Thymus (tissue), 11 donors: ENCODE data around the gene DGKD. TPM values are rescaled to one million over a fixed set of nuclear protein-coding genes. Genes with fewer than 3 reads are reported as not detected.
"Not testable (repeated sequence)": the region's sequence is repeated elsewhere in the genome, so short reads cannot be mapped to it uniquely, and the experiment has no call there.

Experiments
- DNase-seq, 9 donors: peaks; one replicate each; pipeline ENCODE4 v3.0.0-alpha.2; 2013; ENCODE audit warnings: low spot score in 9 of 9, low read depth in 6 of 9, missing footprints in 1 of 9
- H3K27ac ChIP-seq, 2 donors: one replicate each; pipeline ENCODE4 v1.5.1; 2013; ENCODE audit warnings: control low read depth in 1 of 2, low read depth in 1 of 2, low read length in 1 of 2, mild to moderate bottlenecking in 1 of 2, moderate library complexity in 1 of 2
- H3K27me3 ChIP-seq, 2 donors: one replicate each; pipeline ENCODE4 v1.5.1; 2013; ENCODE audit warnings: low read length in 1 of 2; ENCODE audit not compliant: control insufficient read depth in 2 of 2, insufficient read depth in 1 of 2
- H3K36me3 ChIP-seq, 2 donors: one replicate each; pipeline ENCODE4 v1.5.1; 2013; ENCODE audit warnings: low read length in 1 of 2, mild to moderate bottlenecking in 1 of 2, moderate library complexity in 1 of 2; ENCODE audit not compliant: control insufficient read depth in 2 of 2, insufficient read depth in 2 of 2
- H3K4me1 ChIP-seq, 2 donors: one replicate each; pipeline ENCODE4 v1.5.1; 2013; ENCODE audit warnings: low read length in 2 of 2; ENCODE audit not compliant: control insufficient read depth in 2 of 2, insufficient read depth in 2 of 2
- H3K4me3 ChIP-seq, 2 donors: one replicate each; pipeline ENCODE4 v1.5.1; 2013; ENCODE audit warnings: low read length in 2 of 2, control low read depth in 1 of 2, mild to moderate bottlenecking in 1 of 2
- H3K9me3 ChIP-seq, 2 donors: one replicate each; pipeline ENCODE4 v1.5.1; 2013; ENCODE audit warnings: low read length in 1 of 2, mild to moderate bottlenecking in 1 of 2; ENCODE audit not compliant: control insufficient read depth in 2 of 2, insufficient read depth in 1 of 2
- WGBS: extraction: QIAGEN DNeasy Blood & Tissue Kit; methylation state at CpG from one replicate; pipeline ENCODE4 v1.1.7; 2013; 5-methylcytosine and 5-hydroxymethylcytosine counted together
- polyA plus RNA-seq: library from polyadenylated mRNA; stranded (reverse); fragments of 200-250 nt; gene quantifications from one replicate; pipeline ENCODE4 v1.2.3, GENCODE V29; 2013
- total RNA-seq: library from RNA; stranded (reverse); fragments of 120-200 nt; gene quantifications from one replicate; pipeline ENCODE4 v1.2.4, GENCODE V29; 2013
- donor health status: healthy.

DGKD gene
- total and polyA plus RNA-seq, 2 donors = 8.0 to 23.5 TPM

DNA sequence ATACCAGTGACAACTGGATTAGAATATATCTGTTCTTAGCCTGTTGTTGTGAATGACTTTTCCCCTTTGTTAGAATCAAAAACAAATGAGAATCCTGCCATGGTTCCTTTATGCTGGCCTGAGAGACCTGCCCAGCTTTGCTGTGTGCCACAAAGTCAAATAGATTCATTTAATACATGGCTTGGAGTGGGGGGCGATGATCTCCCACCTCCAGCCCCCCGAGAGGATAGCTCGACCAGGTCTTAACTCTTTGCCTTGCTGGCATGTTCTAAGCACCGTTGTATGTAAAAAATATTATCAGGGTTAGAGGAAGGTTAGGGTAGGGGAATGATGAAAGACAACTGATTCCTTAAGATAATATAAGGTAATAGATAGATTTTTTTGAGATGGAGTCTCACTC lies 22.2 kb upstream of the DGKD start:
- peaks cover 4 to 21% of the 10 kb centered on the region in 2 donors for H3K4me1 ChIP-seq

GRCh38 chr2:233334915-233335314 lies 19.4 kb upstream of the DGKD start:
- Histone ChIP-seq H3K27ac (no peak overlapping the region), H3K27me3 (no peaks in the 10 kb centered on the region), H3K4me1 (peaks cover 4 to 21% of the 10 kb centered on the region in 2 donors), H3K36me3 (no peaks in the 10 kb centered on the region), H3K9me3 (peaks cover 1 to 5% of the 10 kb centered on the region in 2 donors), H3K4me3 (no peak overlapping the region)
- DNase-seq = no peak
- WGBS = 97% methylated on average over 11 of the region's 11 CpGs

More for the DNA sequence above, 22.2 kb upstream of the DGKD start:
- 95% methylated on average over 4 of the region's 4 CpGs for WGBS
- Histone ChIP-seq H3K36me3 (no peaks in the 10 kb centered on the region), H3K27me3 (no peaks in the 10 kb centered on the region), H3K4me3 (no peak overlapping the region), H3K9me3 (peaks cover 0 to 5% of the 10 kb centered on the region in 2 donors), H3K27ac (peak overlapping the region; percentile 89 to 98)
- DNase-seq = no peak

- WGBS = 97% methylated on average over 13 of the region's 13 CpGs
- not testable (repeated sequence) for H3K9me3 ChIP-seq, H3K27me3 ChIP-seq, DNase-seq, H3K27ac ChIP-seq, H3K36me3 ChIP-seq, H3K4me3 ChIP-seq
- H3K4me1 ChIP-seq = peaks cover 4 to 20% of the 10 kb centered on the region in 2 donors
Observed at GRCh38 chr2:233336091-233336490, 18.2 kb upstream of the DGKD start.

- 97% methylated on average over 5 of the region's 5 CpGs for WGBS
- Histone ChIP-seq H3K27ac (no peak overlapping the region), H3K27me3 (no peaks in the 10 kb centered on the region), H3K4me1 (peaks cover 0 to 15% of the 10 kb centered on the region in 2 donors), H3K36me3 (no peaks in the 10 kb centered on the region), H3K4me3 (no peak overlapping the region), H3K9me3 (peaks cover 0 to 1% of the 10 kb centered on the region in 2 donors)
- DNase-seq = no peak
Observed at GRCh38 chr2:233336541-233336940, 17.8 kb upstream of the DGKD start.

DNA sequence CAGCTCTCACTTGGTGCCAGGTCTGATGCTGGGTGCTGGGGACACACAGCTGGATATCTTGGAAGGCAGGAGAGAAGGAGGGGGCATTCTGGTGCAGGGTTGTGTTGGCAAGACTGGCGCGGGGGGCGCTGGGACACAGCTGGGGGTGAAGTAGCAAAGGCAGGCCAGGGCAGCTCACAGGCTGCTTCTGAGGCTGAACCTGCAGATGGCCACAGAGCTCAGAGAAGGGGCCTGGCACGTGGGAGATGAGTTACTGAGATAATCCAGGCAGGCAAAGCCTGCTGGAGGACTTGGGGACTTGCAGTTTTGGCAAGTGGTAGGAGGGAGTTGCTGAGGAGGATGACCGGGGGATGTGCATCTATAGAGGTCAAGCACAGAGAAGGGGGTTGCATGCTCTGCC lies 16.2 kb upstream of the DGKD start:
- WGBS = 92% methylated on average over 5 of the region's 5 CpGs
- H3K27ac ChIP-seq = no peak overlapping the region
- H3K27me3 ChIP-seq = no peaks in the 10 kb centered on the region
- DNase-seq = no peak
- H3K9me3 ChIP-seq = peaks cover 0 to 1% of the 10 kb centered on the region in 2 donors
- H3K4me3 ChIP-seq = no peak overlapping the region
- H3K4me1 ChIP-seq = peaks cover 0 to 6% of the 10 kb centered on the region in 2 donors
- H3K36me3 ChIP-seq = no peaks in the 10 kb centered on the region

- H3K9me3 ChIP-seq = peaks cover 0 to 1% of the 10 kb centered on the region in 2 donors
- H3K27ac ChIP-seq = no peak overlapping the region
- no peaks in the 10 kb centered on the region for H3K36me3 ChIP-seq
- H3K27me3 ChIP-seq = no peaks in the 10 kb centered on the region
- DNase-seq = no peak
- H3K4me1 ChIP-seq = no peaks in the 10 kb centered on the region
- 96% methylated on average over 3 of the region's 3 CpGs for WGBS
- H3K4me3 ChIP-seq = no peak overlapping the region
Observed at GRCh38 chr2:233338812-233339368, 15.4 kb upstream of the DGKD start.

- no peaks in the 10 kb centered on the region for H3K4me1 ChIP-seq
- H3K27ac ChIP-seq = no peak overlapping the region
- WGBS = 60% methylated on average over 3 of the region's 3 CpGs
- H3K36me3 ChIP-seq = no peaks in the 10 kb centered on the region
- no peak for DNase-seq
- no peak overlapping the region for H3K4me3 ChIP-seq
- H3K9me3 ChIP-seq = peaks cover 0 to 1% of the 10 kb centered on the region in 2 donors
- no peaks in the 10 kb centered on the region for H3K27me3 ChIP-seq
Observed at GRCh38 chr2:233339427-233339826, 14.9 kb upstream of the DGKD start.

GRCh38 chr2:233341296-233341695 lies 13.0 kb upstream of the DGKD start:
- 97% methylated on average over 3 of the region's 3 CpGs for WGBS

DNA sequence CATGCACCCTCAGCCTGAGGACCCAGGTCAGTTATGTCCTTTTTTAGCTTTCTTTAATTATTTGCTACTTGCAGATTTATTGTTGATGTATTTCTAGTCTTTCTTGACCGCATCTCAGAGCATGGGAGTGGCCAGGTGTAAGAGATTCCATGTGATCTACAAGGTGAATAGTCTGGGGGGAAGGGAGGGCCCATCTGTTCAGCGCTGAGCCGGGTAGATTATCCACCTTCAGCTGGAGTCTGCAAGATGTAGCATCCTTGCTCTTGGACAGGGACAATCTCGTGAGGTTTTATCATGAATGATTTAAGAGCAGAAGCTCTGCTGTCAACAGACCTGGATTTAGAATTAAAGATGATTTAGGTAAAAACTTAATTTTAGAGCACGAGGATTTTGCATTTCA lies 12.0 kb upstream of the DGKD start:
- WGBS = 92% methylated on average over 5 of the region's 5 CpGs
- no peaks in the 10 kb centered on the region for H3K27me3 ChIP-seq
- H3K4me3 ChIP-seq = no peak overlapping the region
- peaks cover 0 to 1% of the 10 kb centered on the region in 2 donors for H3K9me3 ChIP-seq
- no peaks in the 10 kb centered on the region for H3K4me1 ChIP-seq
- DNase-seq = no peak
- no peaks in the 10 kb centered on the region for H3K36me3 ChIP-seq
- H3K27ac ChIP-seq = no peak overlapping the region

More at GRCh38 chr2:233341296-233341695, 13.0 kb upstream of the DGKD start:
- DNase-seq = no peak
- no peaks in the 10 kb centered on the region for H3K4me1 ChIP-seq
- H3K4me3 ChIP-seq = no peak overlapping the region
- H3K27me3 ChIP-seq = no peaks in the 10 kb centered on the region
- no peaks in the 10 kb centered on the region for H3K36me3 ChIP-seq
- H3K27ac ChIP-seq = no peak overlapping the region
- H3K9me3 ChIP-seq = peaks cover 0 to 1% of the 10 kb centered on the region in 2 donors
